GM12892 (cell line): ENCODE measurements around the gene DEK.

Experiments
- DNase-seq: peaks from one replicate; pipeline ENCODE4 v3.0.0; 2011; ENCODE audit not compliant: insufficient read length
- FAIRE-seq: peaks from 2 replicates; lab custom pipeline; 2011; peaks lifted over from hg19 to GRCh38; lab: Jason Lieb, UNC
- POLR2A ChIP-seq: IDR thresholded peaks from 2 replicates; pipeline ENCODE4 v1.6.1; 2011; ENCODE audit warnings: low read depth, low read length, control low read depth
- POLR2AphosphoS5 ChIP-seq: IDR thresholded peaks from 2 replicates; pipeline ENCODE4 v1.6.1; 2011; ENCODE audit warnings: low read depth, low read length, control low read depth
- TAF1 ChIP-seq: IDR thresholded peaks from 2 replicates; pipeline ENCODE4 v1.6.1; 2011; ENCODE audit warnings: low read depth, mild to moderate bottlenecking, control low read depth, low read length, borderline replicate concordance

The DEK gene

DNA sequence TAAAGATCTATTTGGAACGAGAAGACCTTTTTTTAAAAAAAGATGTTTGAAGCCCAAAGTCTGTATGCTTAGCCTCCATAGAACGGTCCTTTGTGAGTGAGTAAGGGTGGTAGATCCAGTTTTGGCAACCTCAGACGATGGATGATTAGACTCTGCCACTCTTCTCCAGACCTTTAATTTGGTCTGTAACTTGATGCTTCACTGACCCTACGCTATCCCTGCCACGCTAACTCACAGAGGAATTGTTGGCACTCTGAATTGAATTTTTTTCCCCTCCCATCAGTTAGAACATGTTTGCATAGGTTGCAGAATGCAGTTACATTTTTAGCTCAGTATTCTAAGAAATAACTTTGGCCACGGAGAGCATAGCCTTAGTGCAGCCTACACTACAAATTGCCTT lies 15.8 kb upstream of the DEK start:
- FAIRE-seq: no peak
- DNase-seq: no peak
- TF ChIP-seq POLR2A (no peak), TAF1 (no peak), POLR2AphosphoS5 (no peak)

DNA sequence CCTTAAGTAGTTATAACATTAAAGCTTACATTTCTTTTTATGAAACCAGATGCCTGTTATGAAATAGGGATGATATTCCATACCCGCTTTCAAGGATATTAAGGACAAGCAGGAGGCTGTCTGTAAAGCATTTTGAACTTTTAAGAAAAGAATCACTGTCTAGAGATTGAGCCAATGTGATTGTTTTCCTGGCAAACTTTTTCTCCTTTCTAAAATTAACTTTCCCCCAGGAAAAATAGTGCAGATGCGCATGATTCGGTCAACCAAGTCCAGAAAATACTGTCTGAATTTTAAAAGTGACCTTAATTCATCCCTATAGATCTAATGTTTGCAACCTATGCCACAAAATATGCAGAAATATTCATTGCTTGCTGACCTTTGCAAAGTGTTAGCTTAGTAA lies 15.1 kb upstream of the DEK start:
- TF ChIP-seq POLR2A: no peak
- TF ChIP-seq TAF1: no peak
- TF ChIP-seq POLR2AphosphoS5: no peak
- no peak for DNase-seq
- no peak for FAIRE-seq

DNA sequence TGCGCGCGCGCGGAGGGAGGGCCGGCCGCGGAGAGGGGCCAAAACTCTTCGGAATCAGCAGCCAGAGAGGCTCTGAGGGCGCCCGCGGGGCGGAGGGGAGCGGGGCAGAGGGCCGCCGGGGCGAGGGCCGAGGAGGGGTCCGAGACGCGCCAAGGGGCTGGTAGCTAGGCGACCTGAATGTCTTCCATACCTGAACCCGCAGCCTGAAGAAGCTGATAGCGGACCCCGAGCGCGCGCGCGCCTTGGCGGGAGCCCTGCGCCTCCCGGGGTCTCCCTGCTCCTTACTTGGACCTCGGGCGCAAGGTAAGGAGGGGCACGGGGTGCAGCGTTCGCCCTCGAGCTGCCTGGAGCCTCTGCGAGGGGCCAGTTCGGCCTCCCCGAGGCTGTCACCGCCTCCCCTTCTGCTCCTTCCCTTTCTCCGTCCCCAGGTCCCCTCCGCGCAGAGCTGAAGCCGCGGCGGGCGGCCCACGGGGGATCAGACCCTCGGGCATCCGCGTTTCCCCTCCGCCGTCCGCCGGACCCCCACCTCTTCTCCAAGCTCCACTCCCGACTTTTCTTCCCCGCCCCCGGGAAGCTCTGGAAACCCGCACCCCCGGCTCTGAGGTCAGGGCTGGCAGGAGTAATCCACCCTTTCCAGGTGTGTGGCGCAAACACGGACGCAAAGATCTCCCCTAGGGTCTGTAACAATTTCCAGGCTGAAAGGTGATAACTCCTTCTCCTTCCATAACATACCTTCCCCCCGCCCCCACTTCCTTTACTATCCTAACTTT lies 13.1 kb upstream of the DEK start:
- TF ChIP-seq TAF1 (no peak), POLR2AphosphoS5 (no peak), POLR2A (no peak)
- FAIRE-seq (no peak), DNase-seq (no peak)

DNA sequence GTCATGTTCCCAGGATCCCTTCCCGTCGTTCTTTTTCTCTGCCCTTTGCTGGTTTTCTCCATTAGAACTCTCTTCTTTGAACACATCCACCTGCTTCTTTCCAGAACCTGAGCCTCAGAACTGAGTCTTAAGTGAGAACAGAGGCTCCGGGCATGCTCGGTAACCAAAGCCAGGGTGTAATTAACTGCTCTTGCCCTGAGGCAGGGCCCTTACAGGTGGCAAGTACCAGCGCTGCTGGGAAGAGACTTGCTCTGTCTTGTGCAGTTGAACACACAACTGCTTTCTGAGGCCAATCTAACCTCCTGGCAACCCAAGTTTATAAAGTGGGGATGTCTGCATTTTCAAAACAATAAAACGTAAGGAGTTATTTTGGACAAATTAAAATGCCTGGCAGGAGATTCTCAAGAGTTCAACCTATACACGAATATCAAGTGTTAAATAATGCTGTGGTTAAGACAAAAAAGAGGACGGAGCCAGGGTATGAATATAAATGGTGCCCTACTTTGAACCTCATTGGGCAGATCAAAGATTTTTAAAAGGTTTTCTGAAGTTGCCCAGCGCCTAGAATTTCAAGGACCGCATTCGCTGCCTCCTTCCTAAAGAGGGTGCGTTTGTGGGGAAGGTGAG lies 12.4 kb upstream of the DEK start:
- TF ChIP-seq POLR2AphosphoS5 (no peak), POLR2A (no peak), TAF1 (no peak)
- DNase-seq (no peak), FAIRE-seq (peak; percentile 38)

DNA sequence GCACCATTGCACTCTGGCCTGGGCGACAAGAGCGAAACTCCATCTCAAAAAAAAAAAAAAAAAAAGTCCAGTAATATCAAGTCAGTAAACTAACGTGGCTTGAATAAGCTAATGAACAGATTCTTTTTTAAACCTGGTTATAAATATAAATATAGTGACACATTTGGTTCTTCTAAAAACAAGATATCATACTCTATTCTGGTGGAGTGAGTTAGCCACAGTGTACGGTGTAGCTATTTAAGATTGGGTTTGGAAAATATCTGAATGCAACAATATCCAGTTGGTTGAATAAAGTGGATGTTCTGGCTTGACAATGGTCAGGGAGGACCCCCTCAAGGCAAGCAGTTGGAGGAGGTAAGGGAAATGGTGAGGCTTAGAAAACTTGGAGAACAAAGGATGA lies 5.9 kb upstream of the DEK start:
- TF ChIP-seq POLR2AphosphoS5 (no peak), TAF1 (no peak), POLR2A (no peak)
- DNase-seq (no peak), FAIRE-seq (no peak)

DNA sequence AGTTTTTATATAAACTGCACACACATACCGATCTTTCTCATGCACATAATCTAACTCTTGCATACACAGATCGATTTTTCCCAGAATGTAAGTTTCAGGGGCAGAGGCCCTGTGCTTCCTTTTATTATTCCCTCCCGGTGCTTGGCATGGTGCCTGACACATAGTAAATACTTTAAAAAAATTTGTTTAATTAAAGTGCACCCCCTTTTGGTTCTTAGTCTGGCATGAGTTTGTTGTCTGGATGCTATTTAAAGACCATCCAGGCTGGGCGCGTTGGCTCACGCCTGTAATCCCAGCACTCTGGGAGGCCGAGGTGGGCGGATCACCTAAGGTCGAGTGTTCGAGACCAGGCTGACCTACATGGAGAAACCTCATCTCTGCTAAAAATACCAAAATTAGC lies 5.4 kb upstream of the DEK start:
- TF ChIP-seq TAF1: no peak
- TF ChIP-seq POLR2AphosphoS5: no peak
- TF ChIP-seq POLR2A: no peak
- FAIRE-seq (no peak), DNase-seq (no peak)

DNA sequence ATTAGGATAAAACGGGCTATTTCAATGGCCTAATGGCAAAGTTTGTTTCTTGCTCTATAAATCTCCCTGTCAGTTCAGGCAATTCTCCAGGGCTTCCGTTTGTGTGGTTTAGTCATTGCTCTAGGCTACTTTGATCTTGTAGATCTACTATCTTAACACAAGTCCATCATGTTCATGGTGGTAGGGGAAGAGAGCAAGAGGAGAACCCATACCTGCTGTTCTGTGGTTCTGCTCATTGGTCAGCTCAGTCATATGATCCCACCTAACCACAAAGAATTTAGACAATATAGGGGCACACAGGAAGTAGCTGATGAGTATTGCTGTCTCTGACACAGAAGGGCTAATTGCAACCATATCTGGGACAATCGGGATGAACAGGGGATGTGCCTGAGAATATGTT lies 4.9 kb upstream of the DEK start:
- TF ChIP-seq POLR2A (no peak), TAF1 (no peak), POLR2AphosphoS5 (no peak)
- no peak for DNase-seq
- no peak for FAIRE-seq

DNA sequence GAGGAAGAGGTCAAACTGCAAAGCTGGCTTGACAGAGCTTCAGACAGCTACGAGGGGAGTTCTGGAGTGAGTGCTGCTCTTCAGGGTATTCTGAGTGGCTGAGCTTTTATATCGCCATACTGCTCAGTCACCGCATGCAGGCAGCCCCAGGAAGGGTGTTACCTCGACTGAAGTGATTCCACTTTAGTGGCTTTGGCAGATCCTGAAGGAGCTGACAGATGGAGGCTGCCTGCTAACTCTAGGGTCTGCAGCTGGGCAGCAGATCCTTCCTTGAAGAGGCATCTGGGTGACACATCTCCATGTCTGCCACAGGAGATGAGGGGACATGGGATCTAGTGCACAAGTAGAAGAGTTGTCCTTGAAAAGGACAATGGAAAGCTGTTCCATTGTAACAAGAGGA lies 3.7 kb upstream of the DEK start:
- TF ChIP-seq POLR2AphosphoS5: no peak
- TF ChIP-seq POLR2A: no peak
- no peak for TF ChIP-seq TAF1
- no peak for DNase-seq
- no peak for FAIRE-seq

DNA sequence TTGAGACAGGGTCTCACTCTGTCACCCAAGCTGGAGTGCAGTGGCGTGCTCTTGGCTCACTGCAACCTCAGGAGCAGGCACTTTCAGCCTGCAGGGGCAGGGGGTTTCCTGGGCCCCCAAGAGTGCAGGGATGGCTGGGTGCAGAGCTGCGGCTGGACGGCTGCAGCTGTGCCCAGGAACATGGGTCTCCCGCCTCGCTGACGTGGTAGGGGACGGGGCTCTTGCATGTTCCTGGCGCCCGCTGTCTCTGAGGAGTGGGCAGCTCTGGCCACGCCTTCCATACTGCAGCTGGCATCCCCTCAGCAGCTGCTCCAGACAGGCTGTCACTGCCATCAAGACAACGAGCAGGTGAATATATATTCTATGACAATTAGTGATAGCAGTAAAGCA lies 2.2 kb upstream of the DEK start:
- TF ChIP-seq POLR2AphosphoS5 (no peak), TAF1 (no peak), POLR2A (no peak)
- FAIRE-seq: no peak
- DNase-seq: no peak

DNA sequence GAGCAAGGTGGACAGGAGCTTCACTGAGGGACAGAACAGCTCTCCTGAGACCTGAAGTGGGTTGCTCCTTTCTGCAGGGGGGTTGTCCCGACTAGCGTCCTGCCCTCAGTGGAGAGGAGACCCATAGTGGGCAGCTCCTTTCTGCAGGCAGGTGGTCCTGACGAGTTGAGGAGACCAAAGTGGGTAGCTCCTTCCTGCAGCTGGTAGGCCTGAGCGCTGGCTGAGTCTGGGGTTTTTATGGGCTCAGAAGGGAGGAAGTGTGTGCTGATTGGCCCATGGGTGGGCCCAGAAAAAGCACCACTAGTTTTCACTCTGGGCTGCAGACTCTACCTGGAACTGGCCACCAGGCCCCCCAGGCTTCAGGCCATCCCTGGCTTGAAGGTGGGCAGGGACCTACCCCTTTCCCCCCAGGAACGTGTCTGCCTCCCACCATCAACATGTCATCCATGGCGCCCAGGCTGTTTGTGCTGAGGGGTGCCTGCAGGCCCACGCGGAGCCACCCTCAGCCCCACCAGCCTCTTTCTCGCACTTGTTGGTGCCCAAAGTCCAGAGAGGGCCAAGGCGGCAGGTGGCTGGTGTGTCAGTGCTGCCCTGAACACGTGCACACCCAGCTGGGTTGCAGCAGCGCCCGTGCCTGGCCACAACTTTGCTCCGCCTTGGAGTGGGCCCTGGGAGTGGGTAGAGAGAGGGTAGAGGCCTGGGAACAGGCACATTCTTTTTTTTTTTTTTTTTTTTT lies 1.6 kb upstream of the DEK start:
- no peak for FAIRE-seq
- TF ChIP-seq POLR2A (no peak), POLR2AphosphoS5 (no peak)
- DNase-seq: no peak

DNA sequence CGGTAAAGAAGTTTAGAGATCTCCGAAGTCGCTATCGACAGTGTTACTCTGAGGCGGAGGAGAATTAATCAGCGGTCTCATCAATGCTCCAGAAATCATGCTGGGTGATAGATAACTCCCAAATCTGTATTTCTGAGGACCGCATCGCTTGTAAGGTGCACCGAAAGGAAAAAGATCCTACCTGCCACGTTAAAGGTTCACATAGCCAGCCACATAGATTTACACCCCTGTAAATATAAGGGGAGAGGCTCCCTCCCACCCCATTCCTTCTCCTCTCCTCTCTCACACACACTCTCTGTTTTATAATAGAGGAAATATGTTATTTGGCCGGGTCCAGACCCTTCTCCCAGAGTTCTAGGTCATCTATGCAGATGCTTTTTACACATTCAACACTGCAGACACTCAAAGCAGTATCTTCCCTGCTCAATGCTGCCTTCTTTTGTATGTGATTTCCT lies 620 bp upstream of the DEK start:
- no peak for TF ChIP-seq TAF1
- no peak for TF ChIP-seq POLR2A
- TF ChIP-seq POLR2AphosphoS5: no peak
- no peak for DNase-seq
- no peak for FAIRE-seq
